Large intestine (tissue), 3 donors: ENCODE results near the gene CNTN4. TPM values are rescaled to one million over a fixed set of nuclear protein-coding genes. Genes with fewer than 3 reads are reported as not detected.

Experiments used
- DNase-seq, 2 donors: peaks; one replicate each; pipeline versions ENCODE4 v3.0.0 to v3.0.0-alpha.2; 2013
- H3K27ac ChIP-seq: one replicate; pipeline ENCODE4 v1.5.1; 2013; ENCODE audit warnings: low read length
- H3K27me3 ChIP-seq: 2 replicates; pipeline ENCODE4 v1.6.1; 2013; ENCODE audit warnings: low read length; ENCODE audit not compliant: control insufficient read depth, insufficient read depth
- H3K36me3 ChIP-seq: 2 replicates; pipeline ENCODE4 v1.6.1; 2013; ENCODE audit warnings: low read length; ENCODE audit not compliant: control insufficient read depth, insufficient read depth
- H3K4me1 ChIP-seq: one replicate; pipeline ENCODE4 v1.6.1; 2013; ENCODE audit warnings: low read length; ENCODE audit not compliant: control insufficient read depth, insufficient read depth
- H3K4me3 ChIP-seq: one replicate; pipeline ENCODE4 v1.5.1; 2013; ENCODE audit warnings: low read length
- H3K9me3 ChIP-seq: one replicate; pipeline ENCODE4 v1.6.1; 2013; ENCODE audit warnings: mild to moderate bottlenecking, low read depth, low read length, moderate library complexity; ENCODE audit not compliant: control insufficient read depth
- WGBS: methylation state at CpG from one replicate; pipeline ENCODE4 v1.1.5; 2013; ENCODE audit warnings: low lambda C conversion rate; ENCODE audit not compliant: insufficient coverage; 5-methylcytosine and 5-hydroxymethylcytosine counted together
- polyA plus RNA-seq: library from polyadenylated mRNA; unstranded; fragments of 120-200 nt; gene quantifications from one replicate; pipeline ENCODE4 v1.2.1, GENCODE V29; 2013

CNTN4 gene
- polyA plus RNA-seq, 1 donor, result 9.3 TPM

GRCh38 chr3:3064297-3064696, 965.6 kb downstream of the CNTN4 start:
- no CpG with 5 or more reads among the region's 4 CpGs for whole genome bisulfite sequencing
- no peak for DNase-seq
- no peaks in the 10 kb centered on the region for H3K9me3 ChIP-seq
- H3K4me1 ChIP-seq, result no peaks in the 10 kb centered on the region
- no peaks in the 10 kb centered on the region for H3K36me3 ChIP-seq
- no peak overlapping the region for H3K27ac ChIP-seq
- H3K4me3 ChIP-seq, result no peak overlapping the region
- no peaks in the 10 kb centered on the region for H3K27me3 ChIP-seq

DNA sequence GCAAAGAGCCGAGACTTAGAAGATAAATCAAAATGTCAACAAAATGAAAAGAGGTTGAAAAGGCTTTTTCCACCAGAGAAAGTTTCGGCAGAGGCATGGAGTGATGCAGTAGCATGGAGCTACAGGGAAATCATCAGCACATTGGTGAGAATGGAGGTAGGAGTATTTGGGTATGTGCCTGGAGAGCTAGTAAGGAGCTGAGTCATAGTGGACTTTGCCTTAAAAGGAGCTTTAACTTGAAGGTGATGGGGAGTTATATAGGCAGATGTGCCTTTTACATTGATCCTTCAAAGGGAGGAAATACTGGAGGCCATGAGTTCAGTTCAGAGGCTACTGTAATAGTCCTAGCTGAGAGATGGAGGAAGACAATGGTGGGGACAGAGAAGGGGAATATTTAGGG, 967.2 kb downstream of the CNTN4 start:
- Histone ChIP-seq H3K9me3 (no peaks in the 10 kb centered on the region), H3K4me3 (no peak overlapping the region), H3K27me3 (no peaks in the 10 kb centered on the region), H3K36me3 (no peaks in the 10 kb centered on the region), H3K4me1 (no peaks in the 10 kb centered on the region), H3K27ac (no peak overlapping the region)
- DNase-seq, result no peak
- 71% methylated on average over 2 of the region's 2 CpGs for WGBS

DNA sequence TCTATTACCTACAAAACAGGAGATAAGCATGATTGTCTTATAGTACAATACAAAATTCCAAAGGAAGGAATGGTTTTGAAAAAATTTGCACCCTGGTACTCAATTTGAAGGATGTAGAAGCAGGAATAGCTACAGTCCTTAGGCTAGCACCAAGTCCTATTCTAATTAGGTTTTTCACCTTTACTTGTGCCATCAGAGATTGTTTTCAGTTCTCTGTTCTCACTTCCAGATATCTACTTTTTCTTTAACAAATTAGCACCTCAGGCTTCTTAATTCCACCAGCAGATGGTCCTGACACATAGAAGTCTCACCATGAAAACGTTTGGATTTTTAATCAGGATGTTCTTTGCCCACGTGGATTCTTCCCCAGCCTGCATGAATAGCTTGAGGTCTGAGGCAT, 967.7 kb downstream of the CNTN4 start:
- no peaks in the 10 kb centered on the region for H3K4me1 ChIP-seq
- no peaks in the 10 kb centered on the region for H3K27me3 ChIP-seq
- DNase-seq, result no peak
- H3K36me3 ChIP-seq, result no peaks in the 10 kb centered on the region
- WGBS, result no CpG with 5 or more reads among the region's 2 CpGs
- H3K27ac ChIP-seq, result no peak overlapping the region
- H3K4me3 ChIP-seq, result no peak overlapping the region
- H3K9me3 ChIP-seq, result no peaks in the 10 kb centered on the region

DNA sequence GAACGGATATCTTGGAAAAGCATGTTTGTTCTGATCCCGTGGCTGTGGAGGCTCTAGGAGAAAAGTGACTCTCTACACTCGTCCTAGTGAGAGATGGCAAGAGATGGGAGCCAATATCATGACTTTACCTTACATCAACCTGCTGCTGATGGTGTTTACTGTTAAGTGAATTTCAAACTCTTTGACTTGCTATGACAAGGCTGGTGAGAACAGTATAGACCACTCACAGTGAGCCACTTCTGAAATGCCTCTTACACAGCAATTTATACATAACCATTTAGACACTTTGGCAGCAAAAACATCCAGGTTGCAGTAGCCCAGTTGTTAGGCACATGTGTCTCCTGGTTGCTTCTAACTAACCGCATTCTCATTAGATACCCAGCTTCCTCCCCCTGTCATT, 968.2 kb downstream of the CNTN4 start:
- no peak overlapping the region for H3K27ac ChIP-seq
- no peak for DNase-seq
- no peaks in the 10 kb centered on the region for H3K4me1 ChIP-seq
- no peaks in the 10 kb centered on the region for H3K36me3 ChIP-seq
- H3K4me3 ChIP-seq, result no peak overlapping the region
- no peaks in the 10 kb centered on the region for H3K27me3 ChIP-seq
- no CpG with 5 or more reads among the region's 4 CpGs for WGBS
- no peaks in the 10 kb centered on the region for H3K9me3 ChIP-seq

- H3K4me3 ChIP-seq, result no peak overlapping the region
- H3K4me1 ChIP-seq, result no peaks in the 10 kb centered on the region
- no peak for DNase-seq
- no peak overlapping the region for H3K27ac ChIP-seq
- WGBS, result no CpG with 5 or more reads among the region's 1 CpG
- H3K36me3 ChIP-seq, result no peaks in the 10 kb centered on the region
- H3K9me3 ChIP-seq, result no peaks in the 10 kb centered on the region
- no peaks in the 10 kb centered on the region for H3K27me3 ChIP-seq
Measured at GRCh38 chr3:3068358-3068881, 969.8 kb downstream of the CNTN4 start.

DNA sequence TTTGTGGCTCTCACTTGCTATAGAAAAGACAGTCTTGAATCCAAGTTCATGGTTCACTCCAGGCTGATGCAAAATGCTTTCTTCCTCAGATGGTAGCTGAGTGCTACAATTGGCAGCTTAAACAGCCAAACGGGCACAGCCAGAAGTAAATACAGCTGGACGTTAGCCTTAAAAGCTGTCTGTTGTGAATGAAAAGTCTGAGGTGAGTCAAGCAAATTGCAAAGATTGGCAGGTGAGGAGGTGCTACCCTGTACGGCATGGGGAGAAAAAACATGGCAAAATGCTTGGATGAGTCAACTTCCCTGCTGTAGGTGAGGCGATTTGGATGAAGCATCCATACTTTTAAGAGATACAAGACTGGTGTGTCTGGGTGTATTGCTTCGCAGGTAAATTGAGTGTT, 971.1 kb downstream of the CNTN4 start:
- WGBS, result 67% methylated on average over 1 of the region's 5 CpGs
- H3K36me3 ChIP-seq, result no peaks in the 10 kb centered on the region

DNA sequence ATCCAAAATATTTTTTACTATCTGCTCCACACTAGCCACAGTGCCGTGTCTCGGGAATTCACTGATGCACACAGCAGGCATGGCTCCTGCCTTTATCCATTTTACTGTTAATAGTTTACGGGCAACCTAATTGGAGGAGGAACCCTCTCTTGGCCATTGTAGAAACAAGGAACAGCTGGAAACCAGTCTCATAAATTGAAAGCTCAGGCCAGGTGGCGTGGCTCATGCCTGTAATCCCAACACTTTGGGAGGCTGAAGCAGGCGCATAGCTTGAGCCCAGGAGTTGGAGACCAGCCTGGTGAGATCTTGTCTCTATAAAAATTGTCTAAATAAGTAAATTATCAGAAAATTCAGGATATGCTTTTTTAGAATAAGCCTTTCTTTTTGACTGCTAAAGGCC, 972.5 kb downstream of the CNTN4 start:
- no peak overlapping the region for H3K27ac ChIP-seq
- H3K9me3 ChIP-seq, result no peaks in the 10 kb centered on the region
- no CpG with 5 or more reads among the region's 5 CpGs for WGBS
- DNase-seq, result no peak
- H3K4me1 ChIP-seq, result no peaks in the 10 kb centered on the region
- no peaks in the 10 kb centered on the region for H3K27me3 ChIP-seq
- H3K4me3 ChIP-seq, result no peak overlapping the region
- H3K36me3 ChIP-seq, result no peaks in the 10 kb centered on the region

More for the DNA sequence above, 971.1 kb downstream of the CNTN4 start:
- Histone ChIP-seq H3K27ac (no peak overlapping the region), H3K4me1 (no peaks in the 10 kb centered on the region), H3K9me3 (no peaks in the 10 kb centered on the region), H3K4me3 (no peak overlapping the region), H3K27me3 (no peaks in the 10 kb centered on the region)
- no peak for DNase-seq

DNA sequence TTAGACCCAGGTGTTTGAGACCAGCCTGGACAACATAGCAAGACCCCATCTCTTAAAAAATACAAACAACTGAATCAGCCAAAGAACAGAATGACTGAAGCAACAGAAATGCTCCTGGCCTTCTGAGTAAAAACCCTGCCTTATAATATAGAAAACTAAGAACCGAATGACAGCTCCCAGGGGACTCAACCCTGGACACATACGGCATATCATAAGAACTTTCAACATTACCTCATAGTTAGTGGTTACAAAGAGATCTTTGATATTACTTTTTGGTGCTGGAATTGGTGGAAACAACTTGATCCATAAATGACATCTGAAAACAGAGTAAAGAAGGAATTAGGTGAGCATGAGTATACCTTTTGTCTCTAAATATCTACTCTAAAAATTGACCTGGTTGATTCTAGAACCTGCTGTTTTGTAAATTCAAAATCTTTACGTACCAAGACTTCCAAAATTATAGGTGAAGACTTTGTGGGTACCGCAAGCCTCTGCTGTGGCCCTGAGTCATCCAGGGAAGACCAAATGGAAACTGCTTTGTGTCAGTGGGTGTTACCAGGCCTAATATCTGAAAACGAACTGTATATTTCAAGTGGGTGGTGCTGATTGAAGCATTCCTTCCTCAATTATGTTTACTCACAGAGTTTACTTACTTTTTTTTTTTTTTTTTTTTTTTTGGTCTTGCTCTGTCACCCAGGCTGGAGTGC, 976.0 kb downstream of the CNTN4 start:
- Histone ChIP-seq H3K27ac (no peak overlapping the region), H3K9me3 (no peaks in the 10 kb centered on the region), H3K4me3 (no peak overlapping the region), H3K36me3 (no peaks in the 10 kb centered on the region), H3K4me1 (no peaks in the 10 kb centered on the region), H3K27me3 (no peaks in the 10 kb centered on the region)
- no peak for DNase-seq
- no CpG with 5 or more reads among the region's 5 CpGs for WGBS

DNA sequence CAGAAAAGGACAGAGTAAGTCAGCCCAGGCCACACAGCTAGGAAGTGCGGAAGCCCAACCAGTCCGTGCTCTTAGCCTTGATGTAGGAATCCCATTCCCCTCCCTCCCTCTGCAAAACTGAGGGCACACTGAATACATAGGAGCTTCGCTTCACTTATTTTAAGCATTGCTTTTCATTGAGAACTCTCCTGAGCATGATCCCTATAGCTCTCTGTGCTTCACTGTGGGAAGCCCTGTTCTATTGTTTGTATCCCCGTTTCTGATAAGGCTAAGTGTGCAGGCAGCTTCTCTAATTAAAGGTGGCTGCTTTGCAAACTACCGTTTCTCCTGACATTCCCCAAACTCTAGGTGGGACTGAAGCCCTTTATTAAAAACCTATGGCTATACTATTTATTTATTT, 981.6 kb downstream of the CNTN4 start:
- Histone ChIP-seq H3K9me3 (no peaks in the 10 kb centered on the region), H3K4me3 (no peak overlapping the region), H3K27ac (no peak overlapping the region), H3K27me3 (no peaks in the 10 kb centered on the region), H3K36me3 (no peaks in the 10 kb centered on the region), H3K4me1 (no peaks in the 10 kb centered on the region)
- no peak for DNase-seq
- WGBS, result no CpG with 5 or more reads among the region's 5 CpGs

GRCh38 chr3:3081381-3082233, 982.9 kb downstream of the CNTN4 start:
- H3K9me3 ChIP-seq, result no peaks in the 10 kb centered on the region
- no peak overlapping the region for H3K4me3 ChIP-seq
- H3K27ac ChIP-seq, result no peak overlapping the region
- H3K36me3 ChIP-seq, result no peaks in the 10 kb centered on the region
- DNase-seq, result no peak
- WGBS, result 25% methylated on average over 2 of the region's 9 CpGs
- no peaks in the 10 kb centered on the region for H3K27me3 ChIP-seq
- no peaks in the 10 kb centered on the region for H3K4me1 ChIP-seq
